Liver (tissue), 9 donors: ENCODE data around the gene MARCHF9. TPM values are rescaled to one million over a fixed set of nuclear protein-coding genes. Genes with fewer than 3 reads are reported as not detected.

Source experiments
- DNase-seq: peaks from one replicate; pipeline ENCODE4 v3.0.0-alpha.2; 2017; ENCODE audit warnings: low spot score
- H3K27ac ChIP-seq, 2 donors: one replicate each; pipeline ENCODE4 v1.7.0; 2013; ENCODE audit warnings: inconsistent platforms in 2 of 2, low read length in 2 of 2, control low read depth in 1 of 2, low read depth in 1 of 2, mild to moderate bottlenecking in 1 of 2
- H3K27me3 ChIP-seq, 4 donors: one replicate each; pipeline versions ENCODE4 v1.6.1 to v1.7.0; 2013; ENCODE audit warnings: low read length in 3 of 4, inconsistent platforms in 1 of 4, mild to moderate bottlenecking in 1 of 4, moderate library complexity in 1 of 4; ENCODE audit not compliant: control insufficient read depth in 4 of 4, insufficient read depth in 4 of 4
- H3K36me3 ChIP-seq, 4 donors: one replicate each; pipeline versions ENCODE4 v1.6.1 to v1.7.0; 2013; ENCODE audit warnings: low read length in 3 of 4, mild to moderate bottlenecking in 3 of 4, low read depth in 1 of 4, moderate library complexity in 1 of 4; ENCODE audit not compliant: control insufficient read depth in 4 of 4, insufficient read depth in 3 of 4
- H3K4me1 ChIP-seq, 4 donors: one replicate each; pipeline versions ENCODE4 v1.6.1 to v1.7.0; 2013; ENCODE audit warnings: low read length in 3 of 4, mild to moderate bottlenecking in 3 of 4, moderate library complexity in 1 of 4; ENCODE audit not compliant: control insufficient read depth in 4 of 4, insufficient read depth in 4 of 4
- H3K4me3 ChIP-seq, 3 donors: one replicate each; pipeline versions ENCODE4 v1.6.1 to v1.7.0; 2013; ENCODE audit warnings: low read length in 3 of 3, control low read depth in 1 of 3, low read depth in 1 of 3, mild to moderate bottlenecking in 1 of 3
- H3K9ac ChIP-seq, 2 donors: one replicate each; pipeline ENCODE4 v1.7.0; 2013; ENCODE audit warnings: low read length in 2 of 2, mild to moderate bottlenecking in 2 of 2, moderate library complexity in 2 of 2, control low read depth in 1 of 2, low read depth in 1 of 2
- H3K9me3 ChIP-seq, 4 donors: one replicate each; pipeline versions ENCODE4 v1.6.1 to v1.7.0; 2013; ENCODE audit warnings: low read length in 3 of 4; ENCODE audit not compliant: control insufficient read depth in 4 of 4
- CTCF ChIP-seq: fragments of 150-350 bp; IDR thresholded peaks from 2 replicates; pipeline ENCODE4 v1.5.1; 2017; ENCODE audit warnings: improper control_type of control experiment, low read depth, low read length; ENCODE audit not compliant: missing input control
- EGR1 ChIP-seq, 2 donors: IDR thresholded peaks; 2 replicates each; pipeline ENCODE4 v1.6.1; 2016 to 2018; ENCODE audit warnings: antibody characterized with exemption in 2 of 2, low read depth in 2 of 2
- FOXA1 ChIP-seq: IDR thresholded peaks from 2 replicates; pipeline ENCODE4 v1.6.1; 2016; ENCODE audit warnings: antibody characterized with exemption
- FOXA2 ChIP-seq: IDR thresholded peaks from 2 replicates; pipeline ENCODE4 v1.6.1; 2016; ENCODE audit warnings: antibody characterized with exemption
- GABPA ChIP-seq, 2 donors: IDR thresholded peaks in 1 of 2; conservative IDR thresholded peaks in 1 of 2; 2 replicates each; pipeline ENCODE4 v1.6.1; 2016; ENCODE audit warnings: antibody characterized with exemption in 2 of 2, mild to moderate bottlenecking in 1 of 2, moderate library complexity in 1 of 2
- HNF4A ChIP-seq, 2 donors: conservative IDR thresholded peaks; 2 replicates each; pipeline ENCODE4 v1.6.1; 2016; ENCODE audit warnings: antibody characterized with exemption in 2 of 2, mild to moderate bottlenecking in 2 of 2
- HNF4G ChIP-seq: IDR thresholded peaks from 2 replicates; pipeline ENCODE4 v1.6.1; 2016; ENCODE audit warnings: antibody characterized with exemption
- JUND ChIP-seq, 2 donors: IDR thresholded peaks; 2 replicates each; pipeline ENCODE4 v1.6.1; 2016; ENCODE audit warnings: antibody characterized with exemption in 2 of 2
- RAD21 ChIP-seq, 2 donors: IDR thresholded peaks; 2 replicates each; pipeline ENCODE4 v1.6.1; 2016; ENCODE audit warnings: antibody characterized with exemption in 2 of 2, mild to moderate bottlenecking in 2 of 2
- RXRA ChIP-seq, 2 donors: IDR thresholded peaks; 2 replicates each; pipeline ENCODE4 v1.6.1; 2017 to 2018; ENCODE audit warnings: antibody characterized with exemption in 2 of 2, mild to moderate bottlenecking in 1 of 2
- SP1 ChIP-seq: IDR thresholded peaks from 2 replicates; pipeline ENCODE4 v1.6.1; 2018; ENCODE audit warnings: antibody characterized with exemption, mild to moderate bottlenecking
- TAF1 ChIP-seq: conservative IDR thresholded peaks from 2 replicates; pipeline ENCODE4 v1.6.1; 2016; ENCODE audit warnings: antibody characterized with exemption, mild to moderate bottlenecking
- YY1 ChIP-seq: IDR thresholded peaks from 2 replicates; pipeline ENCODE4 v1.6.1; 2016; ENCODE audit warnings: antibody characterized with exemption, mild to moderate bottlenecking
- WGBS: extraction: QIAGEN DNeasy Blood & Tissue Kit; methylation state at CpG from one replicate; pipeline ENCODE4 v1.1.7; 2013; 5-methylcytosine and 5-hydroxymethylcytosine counted together
- polyA plus RNA-seq, 2 donors: library from polyadenylated mRNA; stranded (reverse) in 1 of 2; unstranded in 1 of 2; fragments of 200-250 nt in 1 of 2; fragments of >200 nt in 1 of 2; fragmentation: Nextera tagmentation in 1 of 2; extraction: Ambion mirVana in 1 of 2; gene quantifications; one replicate each; pipeline versions ENCODE4 v1.2.1 to v1.2.3, GENCODE V29; 2013 to 2015
- total RNA-seq, 2 donors: library from RNA; depleted of rRNA; stranded (reverse); fragments of >200 nt; gene quantifications; one replicate each; pipeline ENCODE4 v1.2.3, GENCODE V29; 2014
- TF ChIP-seq, protein P1 (sequence below): IDR thresholded peaks from 2 replicates; pipeline ENCODE4 v1.6.1; 2016; ENCODE audit warnings: antibody characterized with exemption
- TF ChIP-seq, protein P2 (sequence below): IDR thresholded peaks from 2 replicates; pipeline ENCODE4 v1.6.1; 2016; ENCODE audit warnings: antibody characterized with exemption
- TF ChIP-seq, protein P3 (sequence below): IDR thresholded peaks from 2 replicates; pipeline ENCODE4 v1.6.1; 2016; ENCODE audit warnings: antibody characterized with exemption, mild to moderate bottlenecking
- TF ChIP-seq, protein P4 (sequence below): IDR thresholded peaks from 2 replicates; pipeline ENCODE4 v1.6.1; 2016; ENCODE audit warnings: antibody characterized with exemption
- donor health status: healthy.
- donor health status: healthy.
- donor health status: healthy.
- donor health status: healthy.
- donor health status: healthy.

Gene MARCHF9
- total and polyA plus RNA-seq, 4 donors = 1.1 to 3.0 (median 2.2) TPM

DNA sequence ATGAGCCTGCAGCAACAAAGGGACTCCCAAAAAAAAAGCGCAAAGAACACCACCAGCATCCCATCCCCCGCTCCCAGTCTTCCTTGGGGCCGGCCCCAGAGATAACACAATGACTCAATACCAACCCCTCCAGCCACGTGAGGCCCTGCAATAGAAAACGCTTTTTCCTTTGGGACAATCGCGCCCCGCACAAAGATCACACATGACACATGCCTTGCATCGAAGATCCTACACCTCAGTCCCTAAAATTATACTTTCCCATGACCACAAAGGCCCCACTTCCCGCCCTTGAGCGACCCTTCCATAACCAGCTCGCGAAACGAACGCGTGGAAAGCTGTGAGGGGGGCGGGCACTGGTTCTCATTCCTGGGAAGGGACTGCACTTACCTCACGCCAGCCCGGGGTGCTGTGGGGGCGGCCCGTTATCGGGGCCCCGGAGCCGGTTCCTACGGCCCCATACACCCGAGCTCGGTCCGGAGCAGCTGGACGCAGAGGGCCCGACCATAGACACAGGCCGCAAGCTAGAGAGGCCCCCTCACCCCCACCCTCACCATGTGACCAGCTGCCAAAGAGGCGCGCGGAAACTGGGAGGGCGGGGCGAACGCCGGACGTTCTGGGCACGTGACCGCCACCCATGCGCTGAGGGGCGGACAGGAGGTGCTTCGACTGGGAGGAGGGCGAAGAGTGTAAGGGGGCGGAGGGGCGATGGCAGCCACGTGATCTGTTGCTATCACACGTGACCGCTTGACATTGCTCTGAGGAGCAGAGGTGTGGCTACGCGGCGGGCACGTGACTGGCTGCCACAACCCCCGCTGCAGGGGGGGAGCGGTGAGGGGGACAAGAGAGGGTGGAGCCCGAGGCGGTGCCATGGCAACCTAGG is 2.9 kb upstream of the MARCHF9 start, which contains the start of gene CDK4 (continued):
- TF ChIP-seq, protein P1, sequence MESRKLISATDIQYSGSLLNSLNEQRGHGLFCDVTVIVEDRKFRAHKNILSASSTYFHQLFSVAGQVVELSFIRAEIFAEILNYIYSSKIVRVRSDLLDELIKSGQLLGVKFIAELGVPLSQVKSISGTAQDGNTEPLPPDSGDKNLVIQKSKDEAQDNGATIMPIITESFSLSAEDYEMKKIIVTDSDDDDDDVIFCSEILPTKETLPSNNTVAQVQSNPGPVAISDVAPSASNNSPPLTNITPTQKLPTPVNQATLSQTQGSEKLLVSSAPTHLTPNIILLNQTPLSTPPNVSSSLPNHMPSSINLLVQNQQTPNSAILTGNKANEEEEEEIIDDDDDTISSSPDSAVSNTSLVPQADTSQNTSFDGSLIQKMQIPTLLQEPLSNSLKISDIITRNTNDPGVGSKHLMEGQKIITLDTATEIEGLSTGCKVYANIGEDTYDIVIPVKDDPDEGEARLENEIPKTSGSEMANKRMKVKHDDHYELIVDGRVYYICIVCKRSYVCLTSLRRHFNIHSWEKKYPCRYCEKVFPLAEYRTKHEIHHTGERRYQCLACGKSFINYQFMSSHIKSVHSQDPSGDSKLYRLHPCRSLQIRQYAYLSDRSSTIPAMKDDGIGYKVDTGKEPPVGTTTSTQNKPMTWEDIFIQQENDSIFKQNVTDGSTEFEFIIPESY = no peak
- TF ChIP-seq YY1 (peak; percentile 53), GABPA (IDR thresholded peaks at IDR 0.05 in 1 of 2, conservative IDR thresholded peaks at IDR 0.05 in 1 of 2) (peak in 1 of 2 donors; percentile 88), EGR1 (IDR thresholded peaks at IDR 0.05; ENCODE audit: low read depth in 2 of 2) (peak; percentile 83 to 97), JUND (IDR thresholded peaks at IDR 0.05) (no peak), SP1 (peak; percentile 81), RXRA (IDR thresholded peaks at IDR 0.05) (peak; percentile 48 to 57), HNF4A (conservative IDR thresholded peaks at IDR 0.05) (peak; percentile 30 to 37), TAF1 (peak; percentile 17), FOXA1 (peak; percentile 29), RAD21 (IDR thresholded peaks at IDR 0.05) (no peak)
- TF ChIP-seq, protein P2, sequence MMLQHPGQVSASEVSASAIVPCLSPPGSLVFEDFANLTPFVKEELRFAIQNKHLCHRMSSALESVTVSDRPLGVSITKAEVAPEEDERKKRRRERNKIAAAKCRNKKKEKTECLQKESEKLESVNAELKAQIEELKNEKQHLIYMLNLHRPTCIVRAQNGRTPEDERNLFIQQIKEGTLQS = peak; percentile 22

DNA sequence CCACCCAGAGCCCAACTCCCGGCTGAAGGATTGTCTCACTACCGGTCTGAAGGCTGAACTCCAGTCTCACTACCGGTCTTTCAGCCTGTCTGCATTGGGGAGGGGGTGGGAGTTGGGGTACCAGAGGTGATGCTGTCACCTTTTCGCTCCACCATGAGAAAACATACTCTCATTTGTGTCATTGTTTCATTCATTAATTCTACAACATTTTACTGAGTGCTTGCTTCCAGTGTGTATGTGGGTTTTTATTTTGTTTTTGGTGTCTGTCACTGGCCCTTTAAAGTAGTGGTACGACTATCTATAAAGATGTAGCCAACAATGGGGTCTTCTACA is 2.3 kb upstream of the MARCHF9 start:
- Histone ChIP-seq H3K27ac (peak overlapping the region; percentile 26 to 29), H3K9me3 (no peaks in the 10 kb centered on the region), H3K36me3 (peaks cover 4 to 13% (median 11%) of the 10 kb centered on the region in 4 donors), H3K4me1 (peaks cover 6 to 35% (median 27%) of the 10 kb centered on the region in 4 donors), H3K4me3 (peak overlapping the region in 2 of 3 donors; percentile 20 to 27), H3K27me3 (no peaks in the 10 kb centered on the region), H3K9ac (peak overlapping the region in 1 of 2 donors; percentile 40)
- peak; percentile 28 for TF ChIP-seq SP1
- peak in 1 of 2 donors; percentile 4 for TF ChIP-seq EGR1 (IDR thresholded peaks at IDR 0.05; ENCODE audit: low read depth in 2 of 2)
- no peak for TF ChIP-seq FOXA2
- DNase-seq = no peak
- WGBS = 3% methylated on average over 5 of the region's 5 CpGs

GRCh38 chr12:57753756-57754337 is 1.1 kb upstream of the MARCHF9 start:
- no peak for DNase-seq
- peaks cover 2 to 14% (median 6%) of the 10 kb centered on the region in 4 donors for H3K36me3 ChIP-seq
- 39% methylated on average over 1 of the region's 1 CpG for WGBS
- H3K27me3 ChIP-seq = no peaks in the 10 kb centered on the region
- no peaks in the 10 kb centered on the region for H3K9me3 ChIP-seq
- H3K9ac ChIP-seq = no peak overlapping the region
- no peak overlapping the region for H3K4me3 ChIP-seq
- H3K4me1 ChIP-seq = peaks cover 6 to 35% (median 27%) of the 10 kb centered on the region in 4 donors
- no peak overlapping the region for H3K27ac ChIP-seq
- TF ChIP-seq, protein P3, sequence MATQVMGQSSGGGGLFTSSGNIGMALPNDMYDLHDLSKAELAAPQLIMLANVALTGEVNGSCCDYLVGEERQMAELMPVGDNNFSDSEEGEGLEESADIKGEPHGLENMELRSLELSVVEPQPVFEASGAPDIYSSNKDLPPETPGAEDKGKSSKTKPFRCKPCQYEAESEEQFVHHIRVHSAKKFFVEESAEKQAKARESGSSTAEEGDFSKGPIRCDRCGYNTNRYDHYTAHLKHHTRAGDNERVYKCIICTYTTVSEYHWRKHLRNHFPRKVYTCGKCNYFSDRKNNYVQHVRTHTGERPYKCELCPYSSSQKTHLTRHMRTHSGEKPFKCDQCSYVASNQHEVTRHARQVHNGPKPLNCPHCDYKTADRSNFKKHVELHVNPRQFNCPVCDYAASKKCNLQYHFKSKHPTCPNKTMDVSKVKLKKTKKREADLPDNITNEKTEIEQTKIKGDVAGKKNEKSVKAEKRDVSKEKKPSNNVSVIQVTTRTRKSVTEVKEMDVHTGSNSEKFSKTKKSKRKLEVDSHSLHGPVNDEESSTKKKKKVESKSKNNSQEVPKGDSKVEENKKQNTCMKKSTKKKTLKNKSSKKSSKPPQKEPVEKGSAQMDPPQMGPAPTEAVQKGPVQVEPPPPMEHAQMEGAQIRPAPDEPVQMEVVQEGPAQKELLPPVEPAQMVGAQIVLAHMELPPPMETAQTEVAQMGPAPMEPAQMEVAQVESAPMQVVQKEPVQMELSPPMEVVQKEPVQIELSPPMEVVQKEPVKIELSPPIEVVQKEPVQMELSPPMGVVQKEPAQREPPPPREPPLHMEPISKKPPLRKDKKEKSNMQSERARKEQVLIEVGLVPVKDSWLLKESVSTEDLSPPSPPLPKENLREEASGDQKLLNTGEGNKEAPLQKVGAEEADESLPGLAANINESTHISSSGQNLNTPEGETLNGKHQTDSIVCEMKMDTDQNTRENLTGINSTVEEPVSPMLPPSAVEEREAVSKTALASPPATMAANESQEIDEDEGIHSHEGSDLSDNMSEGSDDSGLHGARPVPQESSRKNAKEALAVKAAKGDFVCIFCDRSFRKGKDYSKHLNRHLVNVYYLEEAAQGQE = no peak
- TF ChIP-seq TAF1 (no peak), HNF4A (conservative IDR thresholded peaks at IDR 0.05) (no peak), CTCF (no peak), JUND (IDR thresholded peaks at IDR 0.05) (no peak), SP1 (no peak), RXRA (IDR thresholded peaks at IDR 0.05) (no peak), RAD21 (IDR thresholded peaks at IDR 0.05) (no peak), HNF4G (no peak), FOXA2 (no peak)
- TF ChIP-seq, protein P1 = no peak
- TF ChIP-seq, protein P4, sequence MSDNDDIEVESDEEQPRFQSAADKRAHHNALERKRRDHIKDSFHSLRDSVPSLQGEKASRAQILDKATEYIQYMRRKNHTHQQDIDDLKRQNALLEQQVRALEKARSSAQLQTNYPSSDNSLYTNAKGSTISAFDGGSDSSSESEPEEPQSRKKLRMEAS = no peak
- TF ChIP-seq, protein P2 = no peak
